ENCODE data around the gene ASMTL.

- TF ChIP-seq CTCF (IDR thresholded peaks at IDR 0.05 in 8 of 11, conservative IDR thresholded peaks at IDR 0.05 in 3 of 11), result no peak
- no peak for TF ChIP-seq POLR2A (IDR thresholded peaks at IDR 0.05)
- TF ChIP-seq POLR2AphosphoS5 (IDR thresholded peaks at IDR 0.05), result no peak
These were observed 39.2 kb upstream of the ASMTL start for GRCh38 chrX:1491851-1492349.
